DOHH2 (cell line): ENCODE results near the gene PDE4D.

ENCODE experiments used
- H3F3A ChIP-seq: fragments of 200-600 bp; sonication (generic), shearing (Covaris generic); 2 replicates; pipeline ENCODE4 v1.6.0; 2016; ENCODE audit warnings: antibody characterized with exemption, mild to moderate bottlenecking; ENCODE audit not compliant: control insufficient read depth, insufficient read depth
- H3K27ac ChIP-seq: fragments of 200-600 bp; sonication (generic); 2 replicates; pipeline ENCODE4 v1.5.1; 2014; ENCODE audit warnings: low read depth, mild to moderate bottlenecking, low read length, moderate library complexity
- H3K27me3 ChIP-seq: fragments of 200-600 bp; sonication (generic); 2 replicates; pipeline ENCODE4 v1.6.1; 2014; ENCODE audit warnings: mild to moderate bottlenecking, low read length, mixed read lengths; ENCODE audit not compliant: control insufficient read depth
- H3K36me3 ChIP-seq: fragments of 200-600 bp; sonication (generic); 2 replicates; pipeline ENCODE4 v1.6.1; 2014; ENCODE audit warnings: mild to moderate bottlenecking, low read length, moderate library complexity, mixed read lengths; ENCODE audit not compliant: control insufficient read depth
- H3K4me1 ChIP-seq: fragments of 200-600 bp; sonication (generic); 2 replicates; pipeline ENCODE4 v1.6.1; 2014; ENCODE audit warnings: mild to moderate bottlenecking, low read length, mixed read lengths; ENCODE audit not compliant: control insufficient read depth
- H3K4me2 ChIP-seq: fragments of 200-600 bp; sonication (generic); 2 replicates; pipeline ENCODE4 v1.6.0; 2014; ENCODE audit warnings: mild to moderate bottlenecking, low read length, moderate library complexity
- H3K4me3 ChIP-seq: fragments of 200-600 bp; sonication (generic); 2 replicates; pipeline ENCODE4 v1.5.1; 2014; ENCODE audit warnings: mild to moderate bottlenecking, low read length, mixed read lengths
- H3K79me2 ChIP-seq: fragments of 200-600 bp; sonication (generic); 2 replicates; pipeline ENCODE4 v1.6.1; 2014; ENCODE audit warnings: mild to moderate bottlenecking, low read length, mixed read lengths; ENCODE audit not compliant: control insufficient read depth
- H3K9me2 ChIP-seq: fragments of 200-600 bp; sonication (generic); replicated peaks from 2 replicates; pipeline ENCODE4 v1.6.1; 2014; ENCODE audit warnings: mild to moderate bottlenecking, low read length, mixed read lengths; ENCODE audit not compliant: control insufficient read depth
- H3K9me3 ChIP-seq: fragments of 200-600 bp; sonication (generic); 2 replicates; pipeline ENCODE4 v1.6.1; 2014; ENCODE audit warnings: antibody characterized with exemption, low read length, mixed read lengths; ENCODE audit not compliant: control insufficient read depth, insufficient read depth
- H4K20me1 ChIP-seq: fragments of 200-600 bp; sonication (generic); 2 replicates; pipeline ENCODE4 v1.6.0; 2014; ENCODE audit warnings: low read depth, mild to moderate bottlenecking, antibody characterized with exemption, low read length, moderate library complexity; ENCODE audit not compliant: control insufficient read depth, insufficient read depth
- EZH2phosphoT487 ChIP-seq: fragments of 200-600 bp; sonication (generic); IDR thresholded peaks from 2 replicates; pipeline ENCODE4 v1.6.1; 2017; ENCODE audit warnings: borderline replicate concordance, mild to moderate bottlenecking, antibody characterized with exemption, low read length, moderate library complexity, mixed read lengths
- TF ChIP-seq, protein P1 (sequence below): fragments of 200-600 bp; sonication (generic); IDR thresholded peaks from one replicate; pipeline ENCODE4 v1.5.1; 2014; ENCODE audit warnings: antibody characterized with exemption, mild to moderate bottlenecking, low read depth, low read length; ENCODE audit not compliant: poor library complexity, severe bottlenecking

PDE4D gene

DNA sequence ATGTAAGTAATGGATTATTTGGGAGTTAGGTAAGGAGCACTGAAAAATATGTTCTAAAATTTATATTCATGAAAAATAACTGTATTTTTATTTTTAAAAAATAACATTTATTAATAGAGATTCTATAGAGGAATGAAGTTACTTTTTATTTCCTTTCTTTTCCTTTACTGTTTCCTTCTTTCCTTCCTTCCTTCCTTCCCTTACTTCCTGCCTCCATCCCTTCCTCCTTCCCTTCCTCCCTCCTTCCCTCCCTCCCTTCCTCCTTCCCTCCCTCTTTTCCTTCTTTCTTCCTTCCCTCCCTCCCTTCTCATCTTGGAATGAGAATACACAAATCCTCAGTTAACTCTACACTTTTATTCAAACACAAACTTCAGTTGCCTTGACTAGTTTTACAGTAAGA, 750.6 kb downstream of the PDE4D start:
- TF ChIP-seq, protein P1, sequence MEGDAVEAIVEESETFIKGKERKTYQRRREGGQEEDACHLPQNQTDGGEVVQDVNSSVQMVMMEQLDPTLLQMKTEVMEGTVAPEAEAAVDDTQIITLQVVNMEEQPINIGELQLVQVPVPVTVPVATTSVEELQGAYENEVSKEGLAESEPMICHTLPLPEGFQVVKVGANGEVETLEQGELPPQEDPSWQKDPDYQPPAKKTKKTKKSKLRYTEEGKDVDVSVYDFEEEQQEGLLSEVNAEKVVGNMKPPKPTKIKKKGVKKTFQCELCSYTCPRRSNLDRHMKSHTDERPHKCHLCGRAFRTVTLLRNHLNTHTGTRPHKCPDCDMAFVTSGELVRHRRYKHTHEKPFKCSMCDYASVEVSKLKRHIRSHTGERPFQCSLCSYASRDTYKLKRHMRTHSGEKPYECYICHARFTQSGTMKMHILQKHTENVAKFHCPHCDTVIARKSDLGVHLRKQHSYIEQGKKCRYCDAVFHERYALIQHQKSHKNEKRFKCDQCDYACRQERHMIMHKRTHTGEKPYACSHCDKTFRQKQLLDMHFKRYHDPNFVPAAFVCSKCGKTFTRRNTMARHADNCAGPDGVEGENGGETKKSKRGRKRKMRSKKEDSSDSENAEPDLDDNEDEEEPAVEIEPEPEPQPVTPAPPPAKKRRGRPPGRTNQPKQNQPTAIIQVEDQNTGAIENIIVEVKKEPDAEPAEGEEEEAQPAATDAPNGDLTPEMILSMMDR, result no peak
- TF ChIP-seq EZH2phosphoT487, result no peak
- H3K4me3 ChIP-seq, result no peak overlapping the region
- H3K9me2 ChIP-seq, result no peaks in the 10 kb centered on the region
- H3K4me2 ChIP-seq, result no peak overlapping the region
- no peaks in the 10 kb centered on the region for H3K36me3 ChIP-seq
- H3K79me2 ChIP-seq, result no peaks in the 10 kb centered on the region
- no peaks in the 10 kb centered on the region for H3K9me3 ChIP-seq
- H3F3A ChIP-seq, result no peaks in the 10 kb centered on the region
- H3K27ac ChIP-seq, result no peak overlapping the region
- no peaks in the 10 kb centered on the region for H3K27me3 ChIP-seq
- no peaks in the 10 kb centered on the region for H4K20me1 ChIP-seq
- H3K4me1 ChIP-seq, result peaks cover 13% of the 10 kb centered on the region

DNA sequence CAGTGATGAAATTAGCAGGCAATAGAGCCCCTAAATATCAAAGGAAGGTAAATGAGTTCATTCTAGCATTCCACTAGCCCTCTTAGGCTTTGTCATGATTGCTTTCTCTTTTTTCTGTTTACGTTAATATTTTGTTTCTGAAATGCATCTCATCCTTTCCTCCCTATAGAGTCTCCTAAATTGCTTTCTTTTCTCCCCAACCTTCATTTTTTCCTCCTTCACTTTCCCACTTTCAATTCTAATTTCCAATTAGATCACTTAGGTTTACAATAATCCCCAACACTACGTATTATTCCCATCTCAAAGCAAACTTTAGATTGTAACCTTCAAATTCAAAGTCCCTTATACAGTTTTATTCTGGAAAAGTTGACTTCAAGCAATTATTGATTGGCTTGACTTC, 751.4 kb downstream of the PDE4D start:
- no peak overlapping the region for H3K4me3 ChIP-seq

DNA sequence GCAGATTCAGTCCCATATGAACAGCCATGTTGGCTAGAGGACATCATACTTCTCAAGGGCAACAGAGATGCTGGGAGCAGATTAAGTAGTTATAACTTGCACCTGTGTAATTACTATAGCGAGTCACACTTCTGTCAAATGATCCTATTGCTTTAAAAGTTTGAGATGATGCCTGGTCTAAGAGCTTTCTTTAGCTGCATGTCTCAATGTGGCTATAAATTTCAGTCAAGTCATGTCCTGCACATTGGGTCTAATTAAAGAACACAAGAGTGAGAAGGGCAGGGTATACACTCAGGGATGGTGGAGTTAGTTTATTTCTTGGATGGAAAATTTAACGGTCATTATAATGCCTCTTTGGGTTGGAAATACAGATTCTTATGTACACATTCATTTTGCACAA, 753.4 kb downstream of the PDE4D start:
- Histone ChIP-seq H4K20me1 (no peaks in the 10 kb centered on the region), H3K79me2 (no peaks in the 10 kb centered on the region), H3K9me3 (no peaks in the 10 kb centered on the region), H3F3A (no peaks in the 10 kb centered on the region), H3K4me2 (no peak overlapping the region), H3K36me3 (no peaks in the 10 kb centered on the region), H3K4me1 (peaks cover 13% of the 10 kb centered on the region), H3K27ac (no peak overlapping the region), H3K27me3 (no peaks in the 10 kb centered on the region), H3K4me3 (no peak overlapping the region), H3K9me2 (no peaks in the 10 kb centered on the region)
- TF ChIP-seq, protein P1, result no peak
- no peak for TF ChIP-seq EZH2phosphoT487

More for the DNA sequence above, 751.4 kb downstream of the PDE4D start:
- TF ChIP-seq, protein P1, result no peak
- TF ChIP-seq EZH2phosphoT487, result no peak
- H3K4me2 ChIP-seq, result no peak overlapping the region
- H3K9me3 ChIP-seq, result no peaks in the 10 kb centered on the region
- peaks cover 13% of the 10 kb centered on the region for H3K4me1 ChIP-seq
- H3K9me2 ChIP-seq, result no peaks in the 10 kb centered on the region
- no peaks in the 10 kb centered on the region for H3F3A ChIP-seq
- no peaks in the 10 kb centered on the region for H3K79me2 ChIP-seq
- H3K27me3 ChIP-seq, result no peaks in the 10 kb centered on the region
- H3K27ac ChIP-seq, result no peak overlapping the region
- H4K20me1 ChIP-seq, result no peaks in the 10 kb centered on the region
- no peaks in the 10 kb centered on the region for H3K36me3 ChIP-seq

DNA sequence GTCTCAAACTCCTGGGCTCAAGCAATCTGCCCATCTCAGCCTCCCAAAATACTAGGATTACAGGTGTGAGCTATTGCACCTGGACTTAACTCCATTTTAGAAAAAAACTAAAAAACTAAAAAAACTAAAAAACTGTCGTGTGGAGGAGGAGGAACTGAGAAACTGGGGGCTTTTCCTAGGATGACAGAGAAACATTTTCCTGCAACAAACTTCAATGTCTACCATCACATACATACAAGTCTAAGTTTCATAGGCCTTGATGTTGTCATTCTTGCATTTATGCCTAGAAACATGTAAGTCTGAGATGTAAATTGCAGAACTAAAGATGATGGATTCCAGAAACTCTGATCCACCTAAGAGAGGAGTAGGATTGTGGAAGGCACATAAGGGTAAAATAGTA, 753.8 kb downstream of the PDE4D start:
- H3K4me2 ChIP-seq, result no peak overlapping the region
- H3K9me3 ChIP-seq, result no peaks in the 10 kb centered on the region
- no peak for TF ChIP-seq EZH2phosphoT487
- TF ChIP-seq, protein P1, result no peak
- H3K4me1 ChIP-seq, result peaks cover 13% of the 10 kb centered on the region
- H3K79me2 ChIP-seq, result no peaks in the 10 kb centered on the region
- no peaks in the 10 kb centered on the region for H3K27me3 ChIP-seq
- no peaks in the 10 kb centered on the region for H3F3A ChIP-seq
- no peak overlapping the region for H3K27ac ChIP-seq
- H3K36me3 ChIP-seq, result no peaks in the 10 kb centered on the region
- no peaks in the 10 kb centered on the region for H3K9me2 ChIP-seq
- no peak overlapping the region for H3K4me3 ChIP-seq
- no peaks in the 10 kb centered on the region for H4K20me1 ChIP-seq
